Measurements from ENCODE around the gene CDC42BPG. TPM values are rescaled to one million over a fixed set of nuclear protein-coding genes. Genes with fewer than 3 reads are reported as not detected.

Gene CDC42BPG
- polyA plus RNA-seq, 1 donor from 2014 or later: not detected

DNA sequence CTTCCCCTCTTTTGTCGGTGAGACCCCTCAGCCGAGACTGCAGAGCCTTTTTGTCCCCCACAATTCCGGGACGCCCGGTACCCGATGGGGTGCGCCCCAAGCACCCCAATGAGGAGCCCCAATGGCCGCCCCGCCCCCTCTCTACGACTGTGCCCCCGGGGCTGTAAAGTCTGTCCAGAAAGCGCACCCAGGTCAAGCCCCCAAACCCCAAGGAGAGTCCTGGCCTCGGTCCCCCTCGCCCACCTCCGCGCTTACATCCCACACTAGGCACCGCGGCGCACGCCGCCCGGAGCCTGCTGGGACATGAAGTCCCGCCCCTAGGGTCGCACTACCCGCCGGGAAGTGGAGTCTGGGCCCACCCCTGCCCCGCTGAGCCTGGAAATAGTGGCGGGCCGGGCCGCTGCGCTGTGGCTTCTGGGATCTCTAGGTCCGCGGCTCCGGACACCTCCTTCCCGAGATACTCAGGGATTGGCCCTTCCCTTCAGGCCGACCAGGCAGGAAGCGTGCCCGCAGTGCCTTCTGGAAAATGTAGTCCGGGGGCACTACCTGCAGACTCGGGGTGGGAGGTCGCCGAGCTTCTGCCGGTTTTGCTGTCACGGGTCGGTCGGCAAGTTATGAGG is 34.1 kb downstream of the CDC42BPG start, which contains the start of gene MEN1:
Gene MEN1 (minus strand): TSS at position 281 of the 620 bp plus-strand sequence. CDS start 442 bp downstream, outside the sequence.
- H3K36me3 ChIP-seq (ENCODE audit: insufficient read depth, low read length): peaks cover 4% of the 10 kb centered on the region
- no peaks in the 10 kb centered on the region for H3K9me2 ChIP-seq (ENCODE audit: insufficient read depth, low read length)
- no peaks in the 10 kb centered on the region for H3K9me3 ChIP-seq (ENCODE audit: low read length)
- TF ChIP-seq, protein P1, sequence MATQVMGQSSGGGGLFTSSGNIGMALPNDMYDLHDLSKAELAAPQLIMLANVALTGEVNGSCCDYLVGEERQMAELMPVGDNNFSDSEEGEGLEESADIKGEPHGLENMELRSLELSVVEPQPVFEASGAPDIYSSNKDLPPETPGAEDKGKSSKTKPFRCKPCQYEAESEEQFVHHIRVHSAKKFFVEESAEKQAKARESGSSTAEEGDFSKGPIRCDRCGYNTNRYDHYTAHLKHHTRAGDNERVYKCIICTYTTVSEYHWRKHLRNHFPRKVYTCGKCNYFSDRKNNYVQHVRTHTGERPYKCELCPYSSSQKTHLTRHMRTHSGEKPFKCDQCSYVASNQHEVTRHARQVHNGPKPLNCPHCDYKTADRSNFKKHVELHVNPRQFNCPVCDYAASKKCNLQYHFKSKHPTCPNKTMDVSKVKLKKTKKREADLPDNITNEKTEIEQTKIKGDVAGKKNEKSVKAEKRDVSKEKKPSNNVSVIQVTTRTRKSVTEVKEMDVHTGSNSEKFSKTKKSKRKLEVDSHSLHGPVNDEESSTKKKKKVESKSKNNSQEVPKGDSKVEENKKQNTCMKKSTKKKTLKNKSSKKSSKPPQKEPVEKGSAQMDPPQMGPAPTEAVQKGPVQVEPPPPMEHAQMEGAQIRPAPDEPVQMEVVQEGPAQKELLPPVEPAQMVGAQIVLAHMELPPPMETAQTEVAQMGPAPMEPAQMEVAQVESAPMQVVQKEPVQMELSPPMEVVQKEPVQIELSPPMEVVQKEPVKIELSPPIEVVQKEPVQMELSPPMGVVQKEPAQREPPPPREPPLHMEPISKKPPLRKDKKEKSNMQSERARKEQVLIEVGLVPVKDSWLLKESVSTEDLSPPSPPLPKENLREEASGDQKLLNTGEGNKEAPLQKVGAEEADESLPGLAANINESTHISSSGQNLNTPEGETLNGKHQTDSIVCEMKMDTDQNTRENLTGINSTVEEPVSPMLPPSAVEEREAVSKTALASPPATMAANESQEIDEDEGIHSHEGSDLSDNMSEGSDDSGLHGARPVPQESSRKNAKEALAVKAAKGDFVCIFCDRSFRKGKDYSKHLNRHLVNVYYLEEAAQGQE (IDR thresholded peaks at IDR 0.05; ENCODE audit: borderline replicate concordance): no peak
- TF ChIP-seq EZH2 (IDR thresholded peaks at IDR 0.05; ENCODE audit: borderline replicate concordance, insufficient read depth, low read length, poor library complexity, severe bottlenecking): no peak
- TF ChIP-seq EP300 (conservative IDR thresholded peaks at IDR 0.05; ENCODE audit: poor library complexity, severe bottlenecking): no peak
- no peak for TF ChIP-seq TAF1 (IDR thresholded peaks at IDR 0.05; ENCODE audit: low read depth)
- TF ChIP-seq, protein P2, sequence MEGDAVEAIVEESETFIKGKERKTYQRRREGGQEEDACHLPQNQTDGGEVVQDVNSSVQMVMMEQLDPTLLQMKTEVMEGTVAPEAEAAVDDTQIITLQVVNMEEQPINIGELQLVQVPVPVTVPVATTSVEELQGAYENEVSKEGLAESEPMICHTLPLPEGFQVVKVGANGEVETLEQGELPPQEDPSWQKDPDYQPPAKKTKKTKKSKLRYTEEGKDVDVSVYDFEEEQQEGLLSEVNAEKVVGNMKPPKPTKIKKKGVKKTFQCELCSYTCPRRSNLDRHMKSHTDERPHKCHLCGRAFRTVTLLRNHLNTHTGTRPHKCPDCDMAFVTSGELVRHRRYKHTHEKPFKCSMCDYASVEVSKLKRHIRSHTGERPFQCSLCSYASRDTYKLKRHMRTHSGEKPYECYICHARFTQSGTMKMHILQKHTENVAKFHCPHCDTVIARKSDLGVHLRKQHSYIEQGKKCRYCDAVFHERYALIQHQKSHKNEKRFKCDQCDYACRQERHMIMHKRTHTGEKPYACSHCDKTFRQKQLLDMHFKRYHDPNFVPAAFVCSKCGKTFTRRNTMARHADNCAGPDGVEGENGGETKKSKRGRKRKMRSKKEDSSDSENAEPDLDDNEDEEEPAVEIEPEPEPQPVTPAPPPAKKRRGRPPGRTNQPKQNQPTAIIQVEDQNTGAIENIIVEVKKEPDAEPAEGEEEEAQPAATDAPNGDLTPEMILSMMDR (IDR thresholded peaks at IDR 0.05; ENCODE audit: poor library complexity, severe bottlenecking): peak; percentile 20
- TF ChIP-seq MXI1 (conservative IDR thresholded peaks at IDR 0.05; ENCODE audit: poor library complexity, severe bottlenecking): peak; percentile 84
- TF ChIP-seq SMC3 (conservative IDR thresholded peaks at IDR 0.05; ENCODE audit: poor library complexity): peak; percentile 39
- peak; percentile 92 for TF ChIP-seq POLR2AphosphoS5 (IDR thresholded peaks at IDR 0.05)
- TF ChIP-seq RAD21 (conservative IDR thresholded peaks at IDR 0.05): peak; percentile 29
- no peaks in the 10 kb centered on the region for H4K20me1 ChIP-seq (ENCODE audit: insufficient read depth)
- peak within 1 kb of the TSS; percentile 95 for H3K4me2 ChIP-seq (ENCODE audit: low read length)
- H3K27me3 ChIP-seq (ENCODE audit: insufficient read depth, low read depth, low read length): no peaks in the 10 kb centered on the region
- peak within 1 kb of the TSS; percentile 85 for H3K9ac ChIP-seq (ENCODE audit: low read length)
- H3K27ac ChIP-seq (ENCODE audit: low read length): peak within 1 kb of the TSS; percentile 67
- H3F3A ChIP-seq (ENCODE audit: insufficient read depth, low read length, poor library complexity, severe bottlenecking): no peaks in the 10 kb centered on the region
- peak within 1 kb of the TSS; percentile 82 for H3K4me3 ChIP-seq (ENCODE audit: low read length)
- peak within 1 kb of the TSS; percentile 30 for H2AFZ ChIP-seq (ENCODE audit: low read depth, low read length)
- H3K79me2 ChIP-seq (replicated peaks; ENCODE audit: insufficient read depth, low read length): peaks cover 8% of the 10 kb centered on the region

DNA sequence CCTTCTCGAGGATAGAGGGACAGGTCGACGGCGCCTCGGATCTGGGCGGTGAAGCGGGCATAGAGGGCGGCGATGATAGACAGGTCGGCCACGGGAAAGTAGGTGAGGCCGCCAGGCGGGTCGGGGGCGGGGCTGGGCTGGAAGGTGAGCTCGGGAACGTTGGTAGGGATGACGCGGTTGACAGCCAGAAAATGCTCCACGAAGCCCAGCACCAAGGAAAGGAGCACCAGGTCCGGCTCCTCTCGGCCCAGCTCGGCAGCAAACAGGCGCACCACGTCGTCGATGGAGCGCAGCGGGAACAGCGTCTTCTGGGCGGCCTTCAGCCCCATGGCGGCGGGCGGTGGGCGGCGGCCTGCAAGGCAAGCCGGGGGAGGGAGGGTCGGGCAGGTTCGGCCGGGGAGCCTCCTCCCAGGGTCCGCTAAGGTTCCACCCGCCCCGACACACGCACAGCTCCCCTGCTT is 34.6 kb downstream of the CDC42BPG start:
- H3K9me2 ChIP-seq (ENCODE audit: insufficient read depth, low read length): no peaks in the 10 kb centered on the region
- peak overlapping the region; percentile 82 for H3K4me3 ChIP-seq (ENCODE audit: low read length)
- H3K9me3 ChIP-seq (ENCODE audit: low read length): no peaks in the 10 kb centered on the region
- peaks cover 8% of the 10 kb centered on the region for H3K79me2 ChIP-seq (replicated peaks; ENCODE audit: insufficient read depth, low read length)
- H2AFZ ChIP-seq (ENCODE audit: low read depth, low read length): peak overlapping the region; percentile 30
- H3K9ac ChIP-seq (ENCODE audit: low read length): peak overlapping the region; percentile 85
- H3F3A ChIP-seq (ENCODE audit: insufficient read depth, low read length, poor library complexity, severe bottlenecking): no peaks in the 10 kb centered on the region
- peak overlapping the region; percentile 95 for H3K4me2 ChIP-seq (ENCODE audit: low read length)
- TF ChIP-seq, protein P2 (IDR thresholded peaks at IDR 0.05; ENCODE audit: poor library complexity, severe bottlenecking): no peak
- TF ChIP-seq RAD21 (conservative IDR thresholded peaks at IDR 0.05): peak; percentile 10
- H4K20me1 ChIP-seq (ENCODE audit: insufficient read depth): no peaks in the 10 kb centered on the region
- H3K36me3 ChIP-seq (ENCODE audit: insufficient read depth, low read length): peaks cover 9% of the 10 kb centered on the region
- peak overlapping the region; percentile 67 for H3K27ac ChIP-seq (ENCODE audit: low read length)
- H3K27me3 ChIP-seq (ENCODE audit: insufficient read depth, low read depth, low read length): no peaks in the 10 kb centered on the region
